ENCODE results near the gene PRDX2.

Gene PRDX2

DNA sequence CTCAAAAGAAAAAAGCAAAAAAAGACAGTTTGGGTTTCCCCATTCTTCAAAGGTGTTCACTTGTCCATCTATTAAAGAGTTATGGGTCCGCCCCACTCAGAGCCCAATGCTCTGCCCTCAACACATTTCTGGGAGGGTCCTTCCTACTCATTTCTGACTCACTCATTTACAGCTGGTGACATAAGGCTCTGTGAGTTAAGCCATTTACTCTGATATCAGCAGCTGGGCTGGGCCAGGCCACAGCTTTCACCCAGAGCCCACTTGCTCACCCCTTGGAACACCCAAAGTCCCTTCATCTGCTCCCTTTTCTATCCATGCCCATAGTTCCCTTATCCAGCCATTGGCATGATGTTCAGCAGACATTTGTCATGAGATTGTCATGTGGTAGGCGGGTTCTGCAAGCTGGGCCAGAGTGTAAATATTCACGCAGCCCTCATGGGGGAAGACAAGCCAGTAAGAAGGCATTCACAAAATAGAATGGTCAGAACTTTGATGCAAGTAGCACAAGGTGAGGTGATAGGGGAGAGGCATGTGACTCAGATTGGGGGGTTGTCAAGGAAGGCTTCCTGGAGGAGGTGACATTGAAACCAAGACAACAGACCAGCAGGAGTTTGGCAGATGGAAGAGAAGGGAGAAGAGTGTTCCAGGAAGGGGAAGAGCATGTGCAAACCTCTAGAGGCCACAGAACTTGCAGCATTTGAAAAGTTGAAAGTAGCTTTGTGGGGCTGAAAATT is 42.6 kb upstream of the PRDX2 start:
- Histone ChIP-seq H3K4me3 (ENCODE audit: low read length, poor library complexity, severe bottlenecking) (no peak overlapping the region), H3K9ac (ENCODE audit: low read depth, low read length, poor library complexity, severe bottlenecking) (no peak overlapping the region), H3K79me2 (ENCODE audit: insufficient read depth, low read length) (peaks cover 22% of the 10 kb centered on the region), H3K4me1 (ENCODE audit: insufficient read depth, low read length, poor library complexity, severe bottlenecking) (peaks cover 4% of the 10 kb centered on the region), H3K36me3 (ENCODE audit: insufficient read depth, low read length) (no peaks in the 10 kb centered on the region), H3K27me3 (ENCODE audit: insufficient read depth, low read length, poor library complexity, severe bottlenecking) (no peaks in the 10 kb centered on the region), H3K4me2 (ENCODE audit: low read depth, low read length, poor library complexity, severe bottlenecking) (no peak overlapping the region), H2AFZ (ENCODE audit: low read length) (no peak overlapping the region), H3K9me2 (replicated peaks; ENCODE audit: low read depth, low read length) (no peaks in the 10 kb centered on the region), H3F3A (ENCODE audit: low read depth) (no peaks in the 10 kb centered on the region), H3K9me3 (ENCODE audit: insufficient read depth, low read depth, low read length) (no peaks in the 10 kb centered on the region), H4K20me1 (ENCODE audit: insufficient read depth, low read length, poor library complexity, severe bottlenecking) (peaks cover 32% of the 10 kb centered on the region)
- TF ChIP-seq, protein P1, sequence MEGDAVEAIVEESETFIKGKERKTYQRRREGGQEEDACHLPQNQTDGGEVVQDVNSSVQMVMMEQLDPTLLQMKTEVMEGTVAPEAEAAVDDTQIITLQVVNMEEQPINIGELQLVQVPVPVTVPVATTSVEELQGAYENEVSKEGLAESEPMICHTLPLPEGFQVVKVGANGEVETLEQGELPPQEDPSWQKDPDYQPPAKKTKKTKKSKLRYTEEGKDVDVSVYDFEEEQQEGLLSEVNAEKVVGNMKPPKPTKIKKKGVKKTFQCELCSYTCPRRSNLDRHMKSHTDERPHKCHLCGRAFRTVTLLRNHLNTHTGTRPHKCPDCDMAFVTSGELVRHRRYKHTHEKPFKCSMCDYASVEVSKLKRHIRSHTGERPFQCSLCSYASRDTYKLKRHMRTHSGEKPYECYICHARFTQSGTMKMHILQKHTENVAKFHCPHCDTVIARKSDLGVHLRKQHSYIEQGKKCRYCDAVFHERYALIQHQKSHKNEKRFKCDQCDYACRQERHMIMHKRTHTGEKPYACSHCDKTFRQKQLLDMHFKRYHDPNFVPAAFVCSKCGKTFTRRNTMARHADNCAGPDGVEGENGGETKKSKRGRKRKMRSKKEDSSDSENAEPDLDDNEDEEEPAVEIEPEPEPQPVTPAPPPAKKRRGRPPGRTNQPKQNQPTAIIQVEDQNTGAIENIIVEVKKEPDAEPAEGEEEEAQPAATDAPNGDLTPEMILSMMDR (conservative IDR thresholded peaks at IDR 0.05; ENCODE audit: low read length): no peak
- TF ChIP-seq EZH2phosphoT487 (IDR thresholded peaks at IDR 0.05; ENCODE audit: borderline replicate concordance): no peak

DNA sequence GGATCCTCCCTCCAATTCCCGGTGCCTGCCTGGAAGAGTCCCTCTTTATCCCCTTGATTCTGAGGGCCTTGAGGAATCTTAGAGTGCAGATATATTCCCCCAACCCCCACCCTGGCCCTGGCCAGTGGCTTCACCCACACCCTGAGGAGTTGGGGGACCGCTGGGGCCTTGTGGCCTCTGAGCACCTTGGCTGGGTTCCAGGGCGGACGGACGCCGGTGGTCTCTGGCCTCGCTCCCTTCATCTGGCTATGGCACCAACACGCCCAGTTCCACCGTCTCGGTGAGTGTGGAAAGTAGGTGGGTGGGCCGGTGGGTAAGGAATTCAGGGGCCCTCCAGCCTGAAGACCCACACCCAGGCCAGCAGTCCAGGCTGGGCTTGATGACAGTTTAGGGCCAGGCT is 41.7 kb upstream of the PRDX2 start:
- Histone ChIP-seq H3K79me2 (ENCODE audit: insufficient read depth, low read length) (peaks cover 28% of the 10 kb centered on the region), H3K9me2 (replicated peaks; ENCODE audit: low read depth, low read length) (no peaks in the 10 kb centered on the region), H3K27me3 (ENCODE audit: insufficient read depth, low read length, poor library complexity, severe bottlenecking) (no peaks in the 10 kb centered on the region), H4K20me1 (ENCODE audit: insufficient read depth, low read length, poor library complexity, severe bottlenecking) (peaks cover 33% of the 10 kb centered on the region), H3K9me3 (ENCODE audit: insufficient read depth, low read depth, low read length) (no peaks in the 10 kb centered on the region), H3K4me3 (ENCODE audit: low read length, poor library complexity, severe bottlenecking) (no peak overlapping the region), H3K4me2 (ENCODE audit: low read depth, low read length, poor library complexity, severe bottlenecking) (no peak overlapping the region), H3K36me3 (ENCODE audit: insufficient read depth, low read length) (no peaks in the 10 kb centered on the region), H3F3A (ENCODE audit: low read depth) (no peaks in the 10 kb centered on the region), H2AFZ (ENCODE audit: low read length) (no peak overlapping the region), H3K9ac (ENCODE audit: low read depth, low read length, poor library complexity, severe bottlenecking) (no peak overlapping the region), H3K4me1 (ENCODE audit: insufficient read depth, low read length, poor library complexity, severe bottlenecking) (peaks cover 10% of the 10 kb centered on the region)
- no peak for TF ChIP-seq EZH2phosphoT487 (IDR thresholded peaks at IDR 0.05; ENCODE audit: borderline replicate concordance)
- TF ChIP-seq, protein P1 (conservative IDR thresholded peaks at IDR 0.05; ENCODE audit: low read length): no peak

DNA sequence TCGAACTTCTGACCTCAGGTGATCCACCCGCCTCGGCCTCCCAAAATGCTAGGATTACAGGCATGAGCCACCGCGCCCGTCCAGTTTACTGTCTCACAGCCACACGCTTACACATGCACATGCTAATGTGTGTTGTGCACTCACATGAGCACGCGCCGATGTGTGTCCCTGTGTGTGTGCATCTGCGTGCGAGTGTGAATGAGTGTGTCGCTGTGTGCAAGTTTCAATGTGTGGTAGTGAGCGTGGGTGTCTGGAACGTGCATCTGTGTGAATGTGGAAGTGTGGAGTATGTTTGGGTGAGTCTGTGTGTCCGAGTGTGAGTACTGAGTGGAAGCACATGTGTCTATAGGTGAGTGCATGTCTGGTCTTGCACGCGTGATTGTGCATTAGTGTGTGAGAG is 40.9 kb upstream of the PRDX2 start:
- H3K4me3 ChIP-seq (ENCODE audit: low read length, poor library complexity, severe bottlenecking): no peak overlapping the region
- TF ChIP-seq EZH2phosphoT487 (IDR thresholded peaks at IDR 0.05; ENCODE audit: borderline replicate concordance): no peak
- TF ChIP-seq, protein P1 (conservative IDR thresholded peaks at IDR 0.05; ENCODE audit: low read length): no peak

More for the DNA sequence above, 40.9 kb upstream of the PRDX2 start:
- Histone ChIP-seq H3K4me1 (ENCODE audit: insufficient read depth, low read length, poor library complexity, severe bottlenecking) (peaks cover 14% of the 10 kb centered on the region), H3F3A (ENCODE audit: low read depth) (no peaks in the 10 kb centered on the region), H4K20me1 (ENCODE audit: insufficient read depth, low read length, poor library complexity, severe bottlenecking) (peaks cover 33% of the 10 kb centered on the region), H3K36me3 (ENCODE audit: insufficient read depth, low read length) (no peaks in the 10 kb centered on the region), H3K27me3 (ENCODE audit: insufficient read depth, low read length, poor library complexity, severe bottlenecking) (no peaks in the 10 kb centered on the region), H3K9me2 (replicated peaks; ENCODE audit: low read depth, low read length) (no peaks in the 10 kb centered on the region), H3K9ac (ENCODE audit: low read depth, low read length, poor library complexity, severe bottlenecking) (no peak overlapping the region), H3K79me2 (ENCODE audit: insufficient read depth, low read length) (peaks cover 28% of the 10 kb centered on the region), H3K9me3 (ENCODE audit: insufficient read depth, low read depth, low read length) (no peaks in the 10 kb centered on the region), H2AFZ (ENCODE audit: low read length) (no peak overlapping the region), H3K4me2 (ENCODE audit: low read depth, low read length, poor library complexity, severe bottlenecking) (no peak overlapping the region)
